HL-60 (cell line): ENCODE measurements around the gene HELLS.
"Not testable (repeated sequence)": the region's sequence is repeated elsewhere in the genome, so short reads cannot be mapped to it uniquely, and the experiment has no call there.

ENCODE experiments used
- CTCF ChIP-seq: IDR thresholded peaks from one replicate; pipeline ENCODE4 v1.5.1; 2011; ENCODE audit warnings: low read length, control low read depth, inconsistent platforms; ENCODE audit not compliant: insufficient read depth
- POLR2AphosphoS5 ChIP-seq: IDR thresholded peaks from 2 replicates; pipeline ENCODE4 v1.6.1; 2012; ENCODE audit warnings: low read depth
- SPI1 ChIP-seq: IDR thresholded peaks from 2 replicates; pipeline ENCODE4 v1.6.1; 2012; ENCODE audit warnings: low read depth, mild to moderate bottlenecking, borderline replicate concordance

GRCh38 chr10:94567714-94568307 lies 22.2 kb downstream of the HELLS start:
- TF ChIP-seq CTCF, SPI1, POLR2AphosphoS5: not testable (repeated sequence)
